Hippocampal formation (tissue), 2 donors: ENCODE measurements around the gene SLC16A2.
"Not testable (repeated sequence)": the region's sequence is repeated elsewhere in the genome, so short reads cannot be mapped to it uniquely, and the experiment has no call there.

Source experiments
- DNase-seq, 2 donors: peaks; one replicate each; lab custom pipeline; 2025; lab: John Stamatoyannopoulos, UW

Gene SLC16A2

GRCh38 chrX:74507191-74507590, 85.9 kb downstream of the SLC16A2 start:
- no peak for DNase-seq

- DNase-seq, result no peak
Measured at GRCh38 chrX:74509989-74510388, 88.7 kb downstream of the SLC16A2 start.

GRCh38 chrX:74510401-74510800, 89.1 kb downstream of the SLC16A2 start:
- DNase-seq, result no peak

GRCh38 chrX:74511704-74512103, 90.4 kb downstream of the SLC16A2 start:
- DNase-seq, result no peak

DNA sequence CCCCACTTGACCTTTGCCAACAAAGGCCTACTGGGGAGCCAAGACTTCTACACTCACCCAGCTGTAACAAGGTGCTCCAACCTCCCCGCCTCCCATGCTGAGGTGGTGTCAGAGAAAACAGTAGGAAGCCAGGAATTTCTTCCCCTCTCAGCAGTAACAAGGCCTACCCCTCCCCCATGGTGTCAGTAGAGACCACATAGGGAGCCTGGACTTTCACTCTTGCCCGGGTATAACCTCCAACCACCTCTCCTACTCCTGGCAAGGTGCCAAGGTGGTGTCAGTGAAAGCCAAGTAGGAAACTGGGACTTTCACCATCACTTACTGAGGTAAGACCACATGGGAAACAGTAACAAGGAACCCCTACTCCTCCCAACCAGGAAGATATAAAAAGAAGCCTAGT, 93.1 kb downstream of the SLC16A2 start:
- DNase-seq, result no peak

- no peak for DNase-seq
Measured at GRCh38 chrX:74515356-74515755, 94.1 kb downstream of the SLC16A2 start.

GRCh38 chrX:74516013-74516412, 94.7 kb downstream of the SLC16A2 start:
- DNase-seq, result not testable (repeated sequence)

GRCh38 chrX:74519870-74520269, 98.6 kb downstream of the SLC16A2 start:
- DNase-seq, result no peak

- no peak for DNase-seq
Measured at GRCh38 chrX:74520291-74520690, 99.0 kb downstream of the SLC16A2 start.

- no peak for DNase-seq
Measured at GRCh38 chrX:74520896-74521295, 99.6 kb downstream of the SLC16A2 start.

- DNase-seq, result no peak
Measured at GRCh38 chrX:74521961-74522751, 100.9 kb downstream of the SLC16A2 start.

DNA sequence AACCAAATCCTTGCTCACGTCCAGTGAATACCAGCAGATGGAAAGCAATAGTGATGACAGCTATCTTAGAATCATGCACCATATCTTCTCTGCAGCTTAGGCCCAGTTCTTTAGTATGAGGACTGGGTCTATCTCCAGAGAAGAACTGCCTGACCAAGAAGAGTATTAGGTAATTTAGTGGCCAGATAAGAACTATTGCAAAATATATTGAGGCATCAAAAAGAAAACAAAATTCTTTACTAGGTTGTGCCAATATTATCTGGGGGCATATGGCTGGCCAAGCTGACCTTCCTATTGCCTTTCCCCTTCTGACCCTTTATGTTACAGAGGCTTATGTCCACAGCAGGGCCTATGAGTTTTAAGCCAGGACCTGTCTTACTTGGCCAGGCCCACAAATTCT, 101.9 kb downstream of the SLC16A2 start:
- DNase-seq, result no peak

DNA sequence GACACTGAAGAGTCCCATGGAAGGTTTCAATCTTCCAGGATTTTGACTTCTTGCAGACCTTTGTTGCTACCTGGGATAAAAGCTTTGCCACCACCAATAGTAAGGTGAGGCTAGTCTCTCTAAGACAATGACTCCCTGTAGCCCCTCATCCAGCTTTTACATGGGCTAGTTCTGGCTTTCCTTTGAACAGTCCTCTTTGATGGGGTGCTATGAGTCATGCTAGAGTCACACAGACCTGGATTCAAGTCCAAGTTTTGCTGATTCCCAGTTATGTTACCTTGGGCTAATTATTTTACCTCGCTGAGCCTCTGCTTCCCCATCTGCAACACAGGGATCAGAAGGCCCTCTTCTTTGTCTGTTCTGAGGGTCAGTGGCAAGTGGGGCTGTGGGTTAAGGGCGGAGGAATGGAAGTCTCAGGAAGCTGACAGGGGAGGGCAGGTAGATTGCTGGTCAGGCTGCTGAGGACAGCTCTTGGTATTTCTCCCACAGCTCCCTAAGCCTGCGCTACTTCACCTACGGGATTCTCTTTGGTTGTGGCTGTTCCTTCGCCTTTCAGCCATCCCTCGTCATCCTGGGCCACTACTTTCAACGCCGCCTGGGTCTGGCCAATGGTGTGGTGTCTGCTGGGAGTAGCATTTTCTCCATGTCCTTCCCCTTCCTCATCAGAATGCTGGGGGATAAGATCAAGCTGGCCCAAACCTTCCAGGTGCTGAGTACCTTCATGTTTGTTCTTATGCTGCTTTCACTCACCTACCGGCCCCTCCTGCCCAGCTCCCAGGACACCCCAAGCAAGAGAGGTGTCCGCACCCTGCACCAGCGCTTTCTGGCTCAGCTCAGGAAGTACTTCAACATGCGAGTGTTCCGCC, 102.8 kb downstream of the SLC16A2 start:
- DNase-seq, result no peak

GRCh38 chrX:74525116-74525515, 103.8 kb downstream of the SLC16A2 start:
- no peak for DNase-seq

- DNase-seq, result no peak
Measured at GRCh38 chrX:74526764-74527163, 105.5 kb downstream of the SLC16A2 start.

DNA sequence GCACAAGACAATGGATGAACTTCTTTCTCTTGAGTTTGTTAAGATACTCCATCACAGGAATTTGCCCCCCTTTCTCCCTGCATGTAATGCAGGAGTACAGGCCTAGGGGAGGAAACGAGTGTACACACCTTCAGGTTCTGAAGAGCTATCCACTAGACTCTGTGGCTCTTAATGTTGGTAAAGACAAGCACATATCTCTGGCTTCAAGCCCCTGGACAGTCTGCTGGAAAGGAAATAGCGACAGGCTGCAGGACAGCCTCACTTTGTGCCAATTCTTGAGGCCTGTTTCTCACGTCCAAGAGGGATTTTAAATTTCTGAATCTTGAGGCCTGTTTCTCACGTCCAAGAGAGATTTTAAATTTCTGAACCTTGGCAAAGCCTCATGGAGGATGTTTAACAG, 106.1 kb downstream of the SLC16A2 start:
- no peak for DNase-seq

GRCh38 chrX:74529311-74529710, 108.0 kb downstream of the SLC16A2 start:
- no peak for DNase-seq

- DNase-seq, result no peak
Measured at GRCh38 chrX:74531081-74531480, 109.8 kb downstream of the SLC16A2 start.

DNA sequence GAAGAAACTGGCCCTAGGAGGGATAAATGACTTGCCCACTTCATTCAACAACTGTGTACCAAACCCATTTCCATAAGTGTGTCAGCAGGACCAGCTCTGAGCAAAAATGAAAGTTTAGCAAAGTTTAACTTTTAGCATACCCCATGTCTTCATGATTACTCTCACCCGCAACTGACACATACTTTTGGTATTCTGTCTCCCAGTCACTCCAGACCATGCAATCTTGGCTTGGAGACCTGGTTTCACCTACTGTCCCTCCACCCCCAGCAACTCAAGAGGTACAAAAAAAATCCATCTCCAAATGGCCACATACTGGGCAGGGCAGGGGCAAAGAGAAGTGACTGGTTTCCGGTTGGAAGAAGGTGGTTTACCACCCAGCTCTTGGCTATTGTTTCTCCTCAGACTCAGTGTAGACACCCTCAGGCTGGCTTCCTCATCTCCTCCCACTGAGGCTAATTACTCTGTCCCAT, 113.3 kb downstream of the SLC16A2 start:
- no peak for DNase-seq

GRCh38 chrX:74535086-74535407, 113.8 kb downstream of the SLC16A2 start:
- DNase-seq, result no peak

- DNase-seq, result peak; percentile 46 to 80
Measured at GRCh38 chrX:74535408-74536151, 114.3 kb downstream of the SLC16A2 start.

GRCh38 chrX:74536152-74536831, 115.0 kb downstream of the SLC16A2 start:
- DNase-seq, result peak; percentile 10 to 46
